Activated B cell treated with CpG ODN at 0.5 μM for 24 hours (primary cell): ENCODE results near the gene TPH1. TPM values are rescaled to one million over a fixed set of nuclear protein-coding genes. Genes with fewer than 3 reads are reported as not detected.

Experiments
- ATAC-seq: fragments of 200-7000 bp; cut with Tn5 transposase; one replicate; pipeline ENCODE4 v1.10.0; 2021; ENCODE audit warnings: low read depth, mild to moderate bottlenecking, moderate library complexity
- CTCF ChIA-PET: fragments of 350-600 bp; sonication (Branson Sonifier 250); formaldehyde crosslinking; loops from one replicate; lab custom pipeline; 2021; ENCODE audit warnings: antibody characterized with exemption; lab: Charles Lee
- POLR2A ChIA-PET: fragments of 350-600 bp; sonication (Branson Sonifier 250); formaldehyde crosslinking; loops from one replicate; lab custom pipeline; 2021; ENCODE audit warnings: antibody characterized with exemption; lab: Charles Lee
- DNase-seq: peaks from one replicate; pipeline ENCODE4 v3.0.0; 2022
- H3K27ac Mint-ChIP-seq: one replicate; pipeline ENCODE4 v1.8.0; 2020; ENCODE audit warnings: mixed read lengths
- H3K27me3 Mint-ChIP-seq: one replicate; pipeline ENCODE4 v1.8.0; 2021; ENCODE audit warnings: mixed read lengths
- H3K36me3 Mint-ChIP-seq: one replicate; pipeline ENCODE4 v1.8.0; 2021; ENCODE audit warnings: low read depth, mixed read lengths
- H3K4me1 Mint-ChIP-seq: one replicate; pipeline ENCODE4 v1.8.0; 2021; ENCODE audit warnings: mixed read lengths
- H3K4me3 Mint-ChIP-seq: one replicate; pipeline ENCODE4 v1.8.0; 2020; ENCODE audit warnings: mild to moderate bottlenecking, mixed read lengths
- H3K9me3 Mint-ChIP-seq: one replicate; pipeline ENCODE4 v1.8.0; 2020; ENCODE audit warnings: mixed read lengths
- intact Hi-C: fragments of 100-400 bp; cut with micrococcal nuclease; formaldehyde crosslinking; loops from one replicate; pipeline ENCODE4 v1.15.1; 2024
- total RNA-seq: library from RNA; stranded (reverse); gene quantifications from 2 replicates; pipeline ENCODE4 v1.2.3, GENCODE V29; 2022
- TF ChIP-seq, protein P1 (sequence below): fragments of 200-600 bp; IDR thresholded peaks from one replicate; pipeline ENCODE4 v1.8.0; 2022; ENCODE audit warnings: antibody characterized with exemption, mild to moderate bottlenecking

TPH1 gene
- total RNA-seq, 1 donor from 2014 or later: 1.4 TPM

DNA sequence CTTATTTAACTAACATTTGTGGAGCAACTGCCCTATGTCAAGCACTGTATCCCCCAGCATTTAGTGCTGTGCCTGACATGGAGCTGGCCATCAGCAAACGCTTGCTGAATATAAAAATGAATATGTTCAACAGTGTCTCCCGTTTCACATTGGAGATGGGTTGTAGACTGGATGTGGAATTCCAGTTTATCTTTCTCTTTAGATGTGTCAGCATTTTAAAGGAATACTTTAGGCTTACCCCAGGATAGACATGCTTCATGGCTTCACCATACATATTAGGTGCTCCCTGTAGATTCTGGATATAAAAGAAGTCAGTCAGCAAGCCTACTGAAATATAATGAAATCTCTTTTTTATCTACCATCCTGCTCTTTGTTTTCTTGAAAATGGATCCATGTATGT, 21.3 kb upstream of the TPH1 start:
- CTCF ChIA-PET: no interaction called here
- no peaks in the 10 kb centered on the region for H3K4me1 Mint-ChIP-seq
- DNase-seq (no peak), ATAC-seq (no peak)
- TF ChIP-seq, protein P1, sequence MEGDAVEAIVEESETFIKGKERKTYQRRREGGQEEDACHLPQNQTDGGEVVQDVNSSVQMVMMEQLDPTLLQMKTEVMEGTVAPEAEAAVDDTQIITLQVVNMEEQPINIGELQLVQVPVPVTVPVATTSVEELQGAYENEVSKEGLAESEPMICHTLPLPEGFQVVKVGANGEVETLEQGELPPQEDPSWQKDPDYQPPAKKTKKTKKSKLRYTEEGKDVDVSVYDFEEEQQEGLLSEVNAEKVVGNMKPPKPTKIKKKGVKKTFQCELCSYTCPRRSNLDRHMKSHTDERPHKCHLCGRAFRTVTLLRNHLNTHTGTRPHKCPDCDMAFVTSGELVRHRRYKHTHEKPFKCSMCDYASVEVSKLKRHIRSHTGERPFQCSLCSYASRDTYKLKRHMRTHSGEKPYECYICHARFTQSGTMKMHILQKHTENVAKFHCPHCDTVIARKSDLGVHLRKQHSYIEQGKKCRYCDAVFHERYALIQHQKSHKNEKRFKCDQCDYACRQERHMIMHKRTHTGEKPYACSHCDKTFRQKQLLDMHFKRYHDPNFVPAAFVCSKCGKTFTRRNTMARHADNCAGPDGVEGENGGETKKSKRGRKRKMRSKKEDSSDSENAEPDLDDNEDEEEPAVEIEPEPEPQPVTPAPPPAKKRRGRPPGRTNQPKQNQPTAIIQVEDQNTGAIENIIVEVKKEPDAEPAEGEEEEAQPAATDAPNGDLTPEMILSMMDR: no peak
- H3K27me3 Mint-ChIP-seq: no peaks in the 10 kb centered on the region
- peaks cover 6% of the 10 kb centered on the region for H3K36me3 Mint-ChIP-seq
- no peak overlapping the region for H3K27ac Mint-ChIP-seq
- intact Hi-C loops: no loop called here
- POLR2A ChIA-PET: no interaction called here
- H3K4me3 Mint-ChIP-seq: no peak overlapping the region
- no peaks in the 10 kb centered on the region for H3K9me3 Mint-ChIP-seq

DNA sequence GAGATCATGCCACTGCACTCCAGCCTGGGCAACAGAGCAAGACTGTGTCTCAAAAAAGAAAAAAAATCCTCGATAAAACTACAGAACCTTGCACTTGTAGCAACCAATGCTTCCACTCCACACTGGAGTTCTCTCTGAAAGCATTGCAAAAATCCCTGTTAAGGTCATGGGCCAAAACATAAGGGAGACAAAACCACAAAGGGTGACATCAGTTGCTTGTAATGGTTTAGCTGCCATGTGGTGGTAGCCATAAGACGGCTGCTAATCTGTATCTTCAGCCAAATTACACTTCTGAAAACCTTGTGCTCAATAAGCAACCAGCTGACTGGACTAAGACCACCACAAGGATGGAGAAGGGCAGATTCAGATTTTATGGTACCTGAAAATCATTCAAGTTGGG, 20.6 kb upstream of the TPH1 start:
- Mint-ChIP-seq H3K36me3 (peaks cover 6% of the 10 kb centered on the region), H3K4me3 (no peak overlapping the region), H3K9me3 (no peaks in the 10 kb centered on the region), H3K27ac (no peak overlapping the region), H3K27me3 (no peaks in the 10 kb centered on the region), H3K4me1 (no peaks in the 10 kb centered on the region)
- POLR2A ChIA-PET: no interaction called here
- CTCF ChIA-PET: no interaction called here
- intact Hi-C loops: no loop called here
- DNase-seq: no peak
- TF ChIP-seq, protein P1: no peak
- ATAC-seq: no peak

DNA sequence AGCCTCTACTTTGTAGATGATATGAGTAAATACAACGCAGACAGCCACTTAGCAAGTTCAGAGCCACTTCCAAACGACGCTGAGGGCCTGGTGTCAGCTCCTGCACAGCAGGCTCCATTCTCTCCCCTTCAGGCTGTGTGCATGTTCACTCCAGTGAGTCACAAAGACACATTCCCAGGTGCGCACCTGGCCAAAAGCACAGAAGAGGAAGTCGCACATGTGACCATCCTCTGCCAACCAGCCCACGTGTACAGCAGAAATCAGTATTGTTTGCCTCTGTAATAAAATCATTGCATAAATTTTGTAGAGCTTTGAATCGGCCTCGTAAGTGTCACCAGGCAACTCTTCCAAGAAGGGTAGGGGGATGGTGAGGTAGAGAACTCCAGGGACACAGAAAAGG, 19.5 kb upstream of the TPH1 start:
- no peak overlapping the region for H3K27ac Mint-ChIP-seq
- H3K9me3 Mint-ChIP-seq: no peaks in the 10 kb centered on the region
- no peaks in the 10 kb centered on the region for H3K4me1 Mint-ChIP-seq
- no peak overlapping the region for H3K4me3 Mint-ChIP-seq
- intact Hi-C loops: no loop called here
- ATAC-seq: no peak
- ChIA-PET POLR2A (no interaction called here), CTCF (no interaction called here)
- DNase-seq: no peak
- H3K27me3 Mint-ChIP-seq: no peaks in the 10 kb centered on the region
- H3K36me3 Mint-ChIP-seq: peaks cover 6% of the 10 kb centered on the region
- TF ChIP-seq, protein P1: no peak

DNA sequence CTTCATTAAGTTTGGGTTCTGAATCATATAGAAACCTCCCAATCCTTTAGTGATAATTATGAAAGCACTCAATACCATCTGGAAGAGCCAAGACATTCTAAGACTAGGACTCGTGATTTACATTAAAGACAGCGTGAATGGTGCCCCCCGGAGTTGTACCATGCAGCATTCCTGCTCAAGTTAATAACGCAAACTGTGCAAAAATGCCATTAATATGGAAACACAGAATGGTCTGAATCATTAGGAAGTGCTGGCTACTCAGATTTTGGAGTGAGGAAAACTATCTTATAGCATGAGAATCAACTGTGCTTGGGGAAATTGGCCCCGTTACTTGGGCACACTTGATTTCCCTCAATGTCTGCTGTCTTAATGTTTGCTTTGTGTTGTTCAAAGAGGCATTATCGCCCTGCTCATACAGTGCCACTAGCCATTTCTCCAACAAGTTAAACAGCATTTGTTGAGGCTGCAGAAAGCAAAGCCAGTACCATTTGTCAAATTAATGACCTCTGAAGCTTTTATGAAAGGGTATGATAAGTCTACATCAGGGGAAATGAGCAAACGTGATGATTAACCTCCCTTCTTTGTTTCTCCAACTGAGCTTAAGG, 18.5 kb upstream of the TPH1 start:
- Mint-ChIP-seq H3K4me1 (no peaks in the 10 kb centered on the region), H3K36me3 (peaks cover 6% of the 10 kb centered on the region), H3K4me3 (no peak overlapping the region), H3K27ac (no peak overlapping the region), H3K27me3 (no peaks in the 10 kb centered on the region), H3K9me3 (no peaks in the 10 kb centered on the region)
- ATAC-seq: no peak
- no peak for DNase-seq
- POLR2A ChIA-PET: no interaction called here
- TF ChIP-seq, protein P1: no peak
- CTCF ChIA-PET: no interaction called here
- intact Hi-C loops: no loop called here

DNA sequence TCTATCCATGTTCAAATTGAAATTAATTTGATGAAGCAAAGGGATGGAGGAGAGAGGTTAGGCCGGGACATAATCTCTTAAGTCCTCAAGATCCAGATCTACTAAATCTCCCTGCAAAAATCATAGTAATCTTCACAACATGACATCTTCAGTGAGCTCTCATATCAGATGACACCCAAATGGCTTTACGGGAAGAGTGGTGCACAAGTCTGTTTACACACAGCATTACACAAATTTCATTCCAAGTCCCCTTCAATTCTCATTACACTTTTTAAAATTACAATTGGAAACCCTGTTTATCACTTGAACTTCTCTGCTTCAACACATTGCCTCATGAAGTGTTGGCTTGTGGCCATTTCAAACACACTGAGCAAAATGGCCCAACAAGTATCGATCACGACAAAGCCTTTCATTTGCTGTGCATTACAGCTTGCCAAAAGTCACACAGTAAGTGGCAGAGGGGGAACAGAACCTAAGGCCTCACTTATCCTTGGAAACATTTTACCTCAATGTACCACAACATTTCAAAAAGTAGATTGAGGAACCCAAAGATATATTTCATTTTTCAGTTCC, 17.9 kb upstream of the TPH1 start:
- Mint-ChIP-seq H3K4me1 (no peaks in the 10 kb centered on the region), H3K27ac (no peak overlapping the region), H3K9me3 (no peaks in the 10 kb centered on the region), H3K27me3 (no peaks in the 10 kb centered on the region), H3K36me3 (peaks cover 2% of the 10 kb centered on the region), H3K4me3 (no peak overlapping the region)
- intact Hi-C loops: no loop called here
- DNase-seq (no peak), ATAC-seq (no peak)
- TF ChIP-seq, protein P1: no peak
- CTCF ChIA-PET: no interaction called here
- POLR2A ChIA-PET: no interaction called here
